HG03439 (cell line): ENCODE measurements around the gene VPS13D.
"Not testable (repeated sequence)": the region's sequence is repeated elsewhere in the genome, so short reads cannot be mapped to it uniquely, and the experiment has no call there.

Experiments used
- ATAC-seq: cut with Tn5 transposase; IDR thresholded peaks from one replicate; pipeline ENCODE4 v1.9.1; 2021; ENCODE audit warnings: mild to moderate bottlenecking, moderate library complexity; ENCODE audit not compliant: unreplicated experiment

Gene VPS13D

DNA sequence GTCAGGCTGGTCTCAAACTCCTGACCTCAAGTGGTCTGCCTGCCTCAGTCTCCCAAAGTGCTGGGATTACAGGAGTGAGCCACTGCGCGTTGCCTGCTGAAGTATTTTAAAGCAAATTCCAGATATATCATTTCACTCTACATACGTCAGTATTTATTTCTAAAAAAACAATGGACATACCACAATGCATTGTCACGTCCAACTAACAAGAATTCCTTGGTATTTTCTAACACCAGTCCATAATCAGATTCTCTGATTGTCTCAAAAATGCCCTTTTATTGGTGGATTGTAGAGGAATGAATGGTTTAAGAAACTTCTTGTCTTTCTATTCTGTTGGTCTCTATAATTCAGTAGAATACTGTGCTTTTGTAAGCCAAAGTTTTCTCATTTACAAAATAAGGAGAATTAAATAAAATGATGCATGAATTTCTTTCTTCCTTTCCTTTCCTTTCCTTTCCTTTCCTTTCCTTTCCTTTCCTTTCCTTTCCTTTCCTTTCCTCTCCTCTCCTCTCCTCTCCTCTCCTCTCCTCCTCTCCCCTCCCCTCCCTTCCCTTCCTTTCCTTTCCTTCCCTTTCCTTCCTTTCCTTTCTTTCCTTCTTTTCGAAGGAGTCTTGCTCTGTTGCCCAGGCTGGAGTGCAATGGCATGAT, 55.8 kb downstream of the VPS13D start:
- no peak for ATAC-seq

DNA sequence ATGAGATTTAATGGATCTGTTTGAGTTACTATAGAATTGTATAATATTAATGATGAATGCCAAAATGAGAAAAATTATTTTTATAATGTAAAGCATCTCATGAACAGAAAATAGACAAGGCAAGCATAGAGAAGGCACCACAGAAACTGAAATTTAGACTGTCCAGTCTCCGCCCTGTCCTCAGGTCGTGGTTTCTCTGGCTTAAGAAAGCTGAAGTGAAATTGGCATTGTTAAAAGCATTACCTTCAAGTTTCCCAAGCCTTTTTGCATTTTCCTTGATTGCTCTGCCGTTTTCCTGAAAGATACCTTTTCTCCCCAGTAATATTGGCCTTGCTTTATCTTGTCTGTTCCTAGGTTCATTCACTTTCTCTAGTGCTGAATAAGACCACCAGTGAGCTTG, 58.0 kb downstream of the VPS13D start:
- ATAC-seq = no peak

DNA sequence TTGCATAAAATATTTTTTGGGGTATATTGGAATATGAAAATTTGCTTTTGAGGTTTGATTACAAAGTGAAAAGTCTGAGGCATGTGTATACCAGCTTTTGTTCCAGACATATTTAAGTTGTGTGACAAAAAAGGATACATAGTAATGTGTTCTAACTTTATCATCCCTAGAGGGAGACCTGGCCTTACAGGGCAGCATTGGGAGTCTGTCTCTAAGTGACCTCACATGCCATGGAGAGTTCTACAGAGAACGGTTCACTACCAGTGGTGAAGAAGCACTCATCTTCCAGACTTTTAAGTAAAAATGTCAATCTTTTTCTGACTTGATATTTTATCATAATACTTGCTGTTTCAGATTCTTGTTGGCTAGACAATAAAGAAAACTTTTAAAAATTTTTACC, 61.0 kb downstream of the VPS13D start:
- no peak for ATAC-seq

DNA sequence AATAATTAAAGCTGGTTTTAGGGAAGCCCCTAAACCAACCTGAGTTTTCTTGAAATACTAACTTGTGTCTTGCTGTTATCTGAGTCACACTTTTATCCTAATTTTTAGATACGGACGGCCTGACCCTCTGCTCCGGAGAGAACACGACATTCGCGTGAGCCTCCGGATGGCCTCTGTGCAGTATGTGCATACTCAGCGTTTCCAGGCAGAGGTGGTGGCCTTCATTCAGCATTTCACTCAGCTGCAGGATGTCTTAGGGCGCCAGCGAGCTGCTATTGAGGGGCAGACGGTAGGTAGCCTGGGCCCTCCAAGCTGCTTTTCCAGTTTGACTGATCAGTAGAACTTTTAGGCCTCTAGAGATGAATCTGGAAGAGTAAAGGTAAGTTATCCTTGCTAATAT, 63.6 kb downstream of the VPS13D start:
- no peak for ATAC-seq

DNA sequence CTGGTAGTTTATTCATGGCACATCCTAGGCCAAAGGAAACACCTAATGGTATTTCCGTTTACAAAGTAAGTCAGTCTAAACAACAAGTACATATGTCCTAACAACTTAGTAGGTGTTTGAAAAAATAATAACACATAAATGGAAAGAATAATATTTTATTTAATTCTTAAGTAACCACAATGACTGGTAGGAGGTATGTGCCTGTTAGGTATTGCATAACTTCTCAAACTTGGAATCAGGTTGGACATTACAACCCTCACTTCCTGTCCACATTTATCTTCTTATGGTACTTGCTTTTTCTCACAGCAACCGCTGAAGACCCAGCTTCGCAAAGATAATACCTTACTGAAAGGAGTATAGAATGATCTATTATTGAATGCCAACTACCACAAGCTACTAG, 64.2 kb downstream of the VPS13D start:
- no peak for ATAC-seq

DNA sequence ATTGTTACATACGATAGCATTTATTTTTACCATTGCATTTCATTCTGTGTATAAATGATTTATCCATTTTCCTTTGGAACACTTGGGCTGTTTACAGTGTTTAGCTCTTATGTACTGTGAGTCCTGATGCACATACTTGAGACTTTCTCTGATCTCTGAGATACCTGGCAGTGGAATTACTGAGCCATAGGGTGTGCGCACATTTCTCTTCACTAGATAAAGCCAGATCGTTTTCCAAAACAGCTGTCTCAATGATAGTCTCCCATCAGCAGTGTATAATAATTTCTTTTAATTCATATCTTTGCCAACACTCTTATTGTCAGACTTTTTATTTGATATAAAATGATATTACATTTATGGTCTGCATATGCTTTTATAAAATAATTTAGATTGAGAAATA, 66.2 kb downstream of the VPS13D start:
- no peak for ATAC-seq

DNA sequence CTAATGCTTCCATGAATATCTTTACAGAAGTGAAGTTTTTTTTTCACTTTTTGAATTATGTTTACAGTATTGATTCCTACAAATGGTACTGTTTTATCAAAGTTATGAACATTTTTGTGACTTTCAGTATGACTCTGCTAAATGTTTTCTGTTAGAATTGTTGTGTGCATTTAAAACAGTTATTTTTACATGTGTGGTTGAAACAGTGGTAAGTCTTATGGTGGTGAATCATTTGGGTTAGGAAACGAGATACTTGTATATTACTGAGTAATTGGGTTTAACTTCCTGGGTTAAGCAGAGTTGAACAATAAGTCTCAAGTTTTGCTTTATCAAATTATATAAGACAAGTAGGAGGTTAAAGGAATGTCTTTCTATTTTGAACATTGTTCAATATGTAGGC, 66.8 kb downstream of the VPS13D start:
- peak; percentile 76 for ATAC-seq

DNA sequence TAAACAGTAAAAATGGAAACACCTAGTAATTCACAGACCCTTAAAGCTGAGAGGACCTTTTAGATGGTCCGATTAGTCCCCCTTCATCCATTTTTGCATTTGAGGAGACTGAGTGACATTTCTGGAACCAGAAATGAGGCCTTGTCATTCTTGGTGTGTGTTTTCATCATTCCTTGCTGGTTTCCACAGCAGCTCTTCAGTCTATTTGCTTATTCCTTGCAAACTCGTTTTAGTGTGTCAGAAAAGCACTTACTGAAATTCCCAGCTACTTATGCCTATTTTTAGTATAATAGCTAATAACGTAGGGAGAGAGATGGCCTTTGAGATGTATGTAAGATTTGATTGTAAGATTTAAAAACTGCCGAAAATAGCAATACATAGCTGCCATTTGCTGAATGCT, 70.9 kb downstream of the VPS13D start:
- ATAC-seq = no peak

DNA sequence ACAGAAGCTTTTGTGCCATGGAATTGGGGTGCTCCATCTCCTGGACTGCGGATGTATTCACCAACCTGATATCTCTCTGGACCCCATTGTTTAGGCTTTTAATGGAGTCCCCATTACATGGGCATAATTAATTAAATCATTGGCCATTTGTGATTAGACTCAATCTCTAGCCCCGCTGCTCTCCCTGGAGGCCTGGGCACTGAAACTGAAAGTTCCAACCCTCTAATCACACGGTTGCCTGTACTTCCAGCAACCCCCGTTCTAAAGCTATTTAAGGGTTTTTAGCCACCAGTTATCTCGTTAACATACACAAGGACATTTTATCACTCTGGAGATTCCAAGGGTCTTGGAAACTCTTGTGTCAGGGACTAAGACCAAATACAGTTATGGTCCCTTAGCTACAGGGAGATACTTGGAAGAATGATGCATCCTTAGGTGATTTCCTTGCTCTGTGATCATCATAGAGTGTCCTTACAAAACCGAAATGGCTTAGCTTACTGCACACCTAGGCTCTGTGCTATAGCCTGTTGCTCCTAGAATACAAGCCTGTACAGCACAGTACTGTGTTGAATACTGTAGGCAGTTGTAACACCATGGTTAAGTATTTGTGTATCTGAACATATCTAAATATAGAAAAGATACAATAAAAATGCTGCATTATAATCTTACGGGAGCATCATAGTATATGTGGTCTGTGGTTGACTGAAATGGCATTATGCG, 71.8 kb downstream of the VPS13D start:
- ATAC-seq = no peak

DNA sequence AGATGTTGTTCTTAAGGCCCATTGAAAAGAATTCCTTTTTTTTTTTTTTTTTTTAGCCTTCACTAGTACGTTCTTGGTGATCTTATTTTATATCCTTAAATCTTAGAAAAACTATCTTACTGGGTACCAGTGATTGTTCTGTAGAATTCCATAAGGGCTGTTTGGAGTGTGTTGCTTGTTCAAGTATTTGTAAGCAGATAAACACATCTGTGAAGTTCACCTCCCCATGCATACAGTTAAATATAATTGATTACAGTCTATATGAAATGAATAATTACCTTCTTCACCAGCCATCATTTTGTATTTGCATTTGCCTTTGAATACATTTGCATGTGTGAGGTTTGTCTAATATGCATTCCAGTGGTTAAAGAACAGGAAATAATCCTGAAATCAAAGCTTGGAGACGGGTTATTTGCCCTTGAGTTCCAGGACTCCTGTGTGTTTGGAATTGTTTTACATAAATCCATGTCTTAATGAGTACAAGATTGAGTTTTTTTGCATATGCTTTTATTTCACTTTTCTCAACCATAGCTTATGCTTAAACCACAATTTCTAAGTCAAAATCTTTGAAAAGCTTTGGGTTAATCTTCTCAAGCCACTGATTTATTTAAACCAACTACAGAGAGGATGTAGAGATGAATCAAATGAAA, 73.1 kb downstream of the VPS13D start:
- ATAC-seq = no peak

DNA sequence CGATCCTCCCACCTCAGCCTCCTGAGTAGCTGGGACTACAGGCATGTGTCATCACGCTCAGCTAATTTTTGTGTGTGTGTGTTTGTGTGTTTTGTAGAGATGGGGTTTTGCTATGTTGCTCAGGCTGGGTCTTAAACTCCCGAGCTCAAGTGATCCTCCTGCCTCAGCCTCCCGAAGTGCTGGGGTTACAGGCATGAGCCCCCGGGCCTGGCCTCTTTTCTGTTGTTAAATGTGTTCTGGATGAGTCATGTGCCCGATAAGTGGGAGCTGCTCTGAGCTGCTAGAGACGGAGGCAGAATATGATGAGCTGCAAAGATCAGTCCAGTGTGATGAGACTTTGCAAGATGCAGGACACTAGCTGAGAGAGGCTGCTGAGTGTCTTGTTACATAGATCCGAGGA, 75.5 kb downstream of the VPS13D start:
- ATAC-seq = no peak

DNA sequence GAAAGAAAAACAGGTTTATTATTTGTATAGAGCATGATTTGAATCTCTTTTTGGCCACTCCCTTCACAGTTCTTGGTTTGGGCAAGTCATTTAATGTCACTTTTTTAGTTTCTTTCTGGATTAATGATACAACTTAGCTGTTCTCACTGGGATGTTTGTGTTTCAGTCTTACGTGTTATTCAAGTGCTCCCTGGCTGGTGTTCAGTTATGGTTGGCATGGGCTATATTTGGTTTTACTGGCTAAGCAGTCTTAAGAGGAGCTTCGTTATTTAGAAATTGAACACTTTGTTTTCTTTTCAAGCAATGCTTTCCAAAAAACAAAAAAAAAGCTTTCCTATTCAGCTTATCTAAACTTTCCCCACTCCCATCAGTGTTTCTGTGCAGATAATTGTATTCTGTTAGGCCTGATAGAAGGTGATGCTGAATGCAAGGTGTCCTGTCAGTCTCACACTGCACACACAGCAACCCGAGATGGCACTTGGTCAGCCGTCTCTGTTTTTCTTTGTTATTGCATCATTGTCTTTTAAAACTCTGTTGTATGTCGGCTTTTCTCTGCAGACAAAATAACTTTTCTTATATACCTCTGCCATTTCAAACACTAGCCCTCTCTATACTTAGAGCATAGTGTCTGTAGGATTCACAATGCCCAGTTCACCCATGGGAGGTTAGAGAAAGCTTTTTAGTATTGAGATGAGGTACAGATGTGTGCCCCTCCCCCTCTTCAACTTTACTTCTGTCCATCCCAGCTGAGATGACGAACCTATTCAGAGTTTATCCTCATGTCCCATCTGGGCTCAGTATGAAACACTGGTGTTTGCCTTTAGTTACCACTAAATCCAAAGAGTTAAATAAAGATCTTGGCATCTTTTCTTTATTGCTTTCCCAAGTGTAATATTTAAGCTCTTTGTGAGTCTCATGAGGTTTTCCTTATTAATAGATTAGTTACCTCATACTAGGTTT, 80.2 kb downstream of the VPS13D start:
- ATAC-seq = no peak

DNA sequence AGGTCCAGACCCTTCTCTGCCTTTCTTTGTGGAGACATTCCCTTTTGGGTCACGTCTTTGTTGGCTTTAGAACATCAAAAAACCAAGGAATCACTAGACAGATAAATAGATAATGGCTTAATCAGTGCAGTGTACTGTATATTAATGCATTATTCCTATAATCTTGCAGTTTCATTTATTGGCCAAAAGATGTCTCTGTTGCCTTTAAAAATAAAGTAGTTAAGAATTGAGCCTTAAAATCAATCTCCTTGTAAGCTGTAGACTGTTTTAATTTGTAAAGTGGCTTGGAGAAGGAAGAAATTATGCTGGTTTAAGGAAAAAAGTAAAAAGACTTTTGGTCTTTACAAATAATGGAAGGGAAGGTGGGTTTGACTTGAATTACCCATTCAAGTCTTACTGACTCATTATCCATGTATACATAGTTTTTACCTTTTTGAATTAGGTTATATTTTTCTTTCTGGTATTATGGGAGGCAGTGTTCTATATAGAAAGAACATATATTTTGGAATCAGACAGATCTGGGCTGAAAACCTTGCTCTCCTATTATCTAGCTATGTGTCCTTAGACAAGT, 84.6 kb downstream of the VPS13D start:
- ATAC-seq = no peak

DNA sequence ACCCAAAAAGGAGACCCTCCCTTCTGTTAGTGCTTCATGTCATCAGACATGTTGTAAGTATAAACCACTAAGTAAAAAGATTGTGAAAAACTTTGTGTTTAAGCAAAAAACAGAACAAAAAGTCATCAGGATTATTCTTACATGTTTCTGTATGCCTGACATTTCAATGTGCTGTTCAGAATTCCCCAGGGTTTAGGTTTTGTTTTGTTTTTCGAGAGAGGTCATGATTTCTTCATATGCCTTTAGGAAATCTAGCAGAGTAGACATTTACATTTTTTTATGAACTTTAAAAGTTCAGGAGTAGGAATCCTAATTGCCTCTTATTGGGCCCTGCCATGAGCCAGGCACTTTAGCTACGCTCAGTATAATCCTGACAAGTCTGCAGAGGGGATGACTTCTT, 85.3 kb downstream of the VPS13D start:
- ATAC-seq = no peak

DNA sequence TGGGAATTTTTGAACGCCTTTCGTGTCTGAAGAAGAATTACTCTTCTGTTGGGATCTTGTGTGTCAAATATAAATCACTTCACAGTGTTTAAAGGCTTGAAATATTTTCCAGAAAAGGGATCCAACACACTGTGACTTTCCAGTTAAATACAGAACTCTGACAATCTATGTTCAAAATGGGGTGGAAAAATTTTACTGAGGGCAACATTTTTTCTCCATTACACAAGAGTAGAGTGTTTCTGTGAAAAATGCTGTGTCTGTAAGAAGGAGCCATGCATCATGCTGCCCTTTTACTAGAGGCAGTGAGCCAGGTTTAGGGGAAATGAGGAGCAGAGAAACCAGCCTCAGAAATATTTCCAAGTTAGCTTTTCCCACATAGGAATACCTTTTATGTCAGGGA, 86.5 kb downstream of the VPS13D start:
- ATAC-seq = no peak

DNA sequence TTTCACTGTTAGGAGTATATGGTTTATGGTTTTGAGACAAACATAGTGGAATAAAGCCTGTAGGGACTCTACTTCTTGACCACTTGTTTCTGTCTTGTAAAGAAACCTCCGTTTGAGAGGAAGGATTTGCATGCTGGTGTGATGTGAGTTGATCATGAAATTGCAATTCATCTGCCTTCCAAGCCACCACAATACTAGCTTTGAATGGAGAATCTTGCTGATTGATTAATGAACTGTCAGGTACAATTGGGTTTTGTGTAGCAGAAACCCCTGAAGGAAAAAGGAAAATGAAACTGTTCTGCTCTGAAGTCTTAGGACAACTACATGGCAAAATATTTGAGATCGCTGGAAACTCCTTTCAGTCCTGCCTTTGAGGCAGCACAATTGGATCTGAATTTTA, 90.7 kb downstream of the VPS13D start:
- no peak for ATAC-seq

DNA sequence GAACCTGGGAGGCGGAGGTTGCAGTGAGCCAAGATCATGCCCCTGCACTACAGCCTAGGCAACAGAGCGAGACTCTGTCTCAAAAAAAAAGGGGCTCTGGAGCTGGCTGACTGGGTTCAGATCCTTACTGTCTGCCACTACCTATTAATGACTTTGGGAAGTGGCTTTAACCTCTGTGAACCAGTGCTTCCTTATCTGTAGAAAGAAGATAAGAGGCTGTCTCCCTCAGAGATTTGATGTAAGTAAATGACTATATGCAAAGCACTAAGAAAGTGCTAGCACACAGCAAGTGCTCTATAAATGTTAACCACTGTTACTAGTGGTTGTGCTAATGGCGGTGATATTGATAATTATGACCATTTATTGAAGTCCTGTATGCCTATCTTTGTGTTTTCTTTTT, 94.6 kb downstream of the VPS13D start:
- no peak for ATAC-seq

DNA sequence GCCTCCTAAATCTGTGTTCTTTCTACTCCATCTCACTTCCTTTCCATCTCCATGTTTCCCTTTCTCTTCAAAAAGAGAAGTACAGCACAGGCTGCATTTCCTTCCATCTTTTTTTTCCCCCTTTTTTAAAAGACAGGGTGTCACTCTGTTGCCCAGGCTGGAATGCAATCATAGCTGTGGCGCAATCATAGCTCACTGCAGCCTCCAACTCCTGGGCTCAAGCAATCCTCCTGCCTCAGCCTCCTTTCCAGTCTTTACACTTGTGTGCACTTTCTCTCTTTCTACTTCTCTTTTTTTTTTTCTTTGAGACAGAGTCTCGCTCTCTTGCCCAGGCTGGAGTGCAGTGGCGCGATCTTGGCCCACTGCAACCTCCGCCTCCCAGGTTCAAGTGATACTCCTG, 95.1 kb downstream of the VPS13D start:
- not testable (repeated sequence) for ATAC-seq

DNA sequence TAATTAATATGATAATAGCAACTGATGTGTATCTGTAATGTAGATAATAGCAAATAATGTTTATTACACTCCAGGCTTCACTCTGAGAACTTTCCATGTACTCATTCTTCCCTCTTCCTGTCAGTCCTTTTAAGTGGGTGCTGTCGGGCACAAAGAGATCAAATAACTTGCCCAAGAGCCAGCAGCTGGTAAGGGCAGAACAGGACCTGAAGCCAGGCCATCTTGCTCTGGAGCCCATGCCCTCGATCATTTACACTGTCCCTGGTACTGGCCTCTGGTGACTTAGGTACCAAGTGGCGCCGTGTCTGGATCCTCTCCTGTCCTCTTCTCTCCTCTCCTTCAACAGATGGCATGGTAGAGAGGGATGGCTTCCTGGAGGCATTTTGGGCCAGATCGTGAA, 97.2 kb downstream of the VPS13D start:
- ATAC-seq = no peak

DNA sequence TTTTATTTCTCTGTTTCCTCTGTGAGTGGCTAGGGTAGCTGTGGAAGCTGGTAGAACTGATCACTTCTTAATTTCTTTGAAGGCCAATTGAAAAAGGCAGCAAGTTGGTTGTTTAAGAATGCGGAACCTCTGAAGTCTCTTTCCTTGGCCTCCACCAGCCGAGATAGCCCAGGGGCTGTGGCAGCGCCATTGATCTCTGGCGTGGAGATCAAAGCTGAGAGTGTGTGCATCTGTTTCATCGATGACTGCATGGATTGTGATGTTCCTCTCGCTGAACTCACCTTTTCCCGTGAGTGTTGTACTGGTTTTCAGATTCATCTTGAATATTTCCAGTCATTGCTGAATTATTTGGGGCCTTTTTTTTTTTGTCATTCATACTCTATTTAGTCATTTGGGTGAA, 97.7 kb downstream of the VPS13D start:
- ATAC-seq = no peak
